GM12878 (cell line): Measurements from ENCODE around the gene PADI3. TPM values are rescaled to one million over a fixed set of nuclear protein-coding genes. Genes with fewer than 3 reads are reported as not detected.

Experiments used
- ATAC-seq: fragments of 200-7000 bp; cut with Tn5 transposase; 3 replicates; pipeline ENCODE4 v1.9.1; 2020; ENCODE audit warnings: mild to moderate bottlenecking, moderate library complexity
- BruUV-seq: library from RNA; stranded (reverse); fragments of 400-500 nt; replicated peaks from 2 replicates; lab custom pipeline; 2021; lab: Mats Ljungman, UMichigan
- CTCF ChIA-PET: fragments of 300-600 bp; sonication (Branson Sonifier 250); formaldehyde crosslinking; extraction: SDS; loops from one replicate; lab custom pipeline; 2021; ENCODE audit warnings: inconsistent platforms; lab: Yijun Ruan, JAX
- POLR2A ChIA-PET: fragments of 350-600 bp; formaldehyde crosslinking; extraction: SDS; loops from one replicate; lab custom pipeline; 2021; ENCODE audit warnings: inconsistent platforms; lab: Charles Lee
- RAD21 ChIA-PET: fragments of 300-600 bp; sonication (Branson Sonifier 250); formaldehyde crosslinking; loops from one replicate; lab custom pipeline; 2023; ENCODE audit warnings: antibody characterized with exemption; ENCODE audit not compliant: unreplicated experiment; lab: Charles Lee
- SMC1A ChIA-PET: fragments of 300-600 bp; sonication (Branson Sonifier 250); formaldehyde crosslinking; loops from one replicate; lab custom pipeline; 2023; ENCODE audit not compliant: unreplicated experiment, uncharacterized antibody; lab: Charles Lee
- DNase-seq: peaks from one replicate; pipeline ENCODE4 v3.0.0-alpha.2; 2011; ENCODE audit warnings: low read depth, low spot score
- FAIRE-seq: peaks from 3 replicates; lab custom pipeline; 2011; peaks lifted over from hg19 to GRCh38; lab: Jason Lieb, UNC
- H2AFZ ChIP-seq: 2 replicates; pipeline ENCODE4 v1.6.0; 2011; ENCODE audit warnings: low read depth, low read length, control low read depth; ENCODE audit not compliant: control insufficient read depth
- H3K27ac ChIP-seq: 2 replicates; pipeline ENCODE4 v1.5.1; 2011; ENCODE audit warnings: control low read depth; ENCODE audit not compliant: control insufficient read depth, insufficient read depth
- H3K27me3 ChIP-seq, 2 experiments: replicated peaks in 1 of 2; 2 replicates each; pipeline versions ENCODE4 v1.6.0 to v1.6.1; 2011; ENCODE audit warnings: low read length in 1 of 2; ENCODE audit not compliant: control insufficient read depth in 2 of 2, insufficient read depth in 2 of 2
- H3K36me3 ChIP-seq, 2 experiments: 2 replicates each; pipeline ENCODE4 v1.5.1; 2011; ENCODE audit warnings: low read length in 1 of 2; ENCODE audit not compliant: control insufficient read depth in 2 of 2, insufficient read depth in 2 of 2
- H3K4me1 ChIP-seq: 2 replicates; pipeline ENCODE4 v1.6.1; 2011; ENCODE audit warnings: mild to moderate bottlenecking, low read length, moderate library complexity, mixed read lengths; ENCODE audit not compliant: control insufficient read depth, insufficient read depth
- H3K4me2 ChIP-seq: 2 replicates; pipeline ENCODE4 v1.6.0; 2011; ENCODE audit warnings: control low read depth; ENCODE audit not compliant: control insufficient read depth, insufficient read depth
- H3K4me3 ChIP-seq: fragments of 200-600 bp; sonication (generic); 2 replicates; pipeline ENCODE4 v1.5.1; 2016
- H3K79me2 ChIP-seq: 2 replicates; pipeline ENCODE4 v1.6.0; 2011; ENCODE audit warnings: low read length; ENCODE audit not compliant: control insufficient read depth, insufficient read depth
- H3K9ac ChIP-seq: 2 replicates; pipeline ENCODE4 v1.8.0; 2011; ENCODE audit warnings: low read length, control low read depth, mixed read lengths; ENCODE audit not compliant: control insufficient read depth, insufficient read depth
- H3K9me3 ChIP-seq: replicated peaks from 3 replicates; pipeline ENCODE4 v1.5.1; 2011; ENCODE audit warnings: mild to moderate bottlenecking, low read length; ENCODE audit not compliant: control insufficient read depth, insufficient read depth
- H4K20me1 ChIP-seq: 2 replicates; pipeline ENCODE4 v1.6.0; 2011; ENCODE audit not compliant: control insufficient read depth, insufficient read depth
- BHLHE40 ChIP-seq, 2 experiments: fragments of 450-650 bp in 1 of 2; IDR thresholded peaks; 2 replicates each; pipeline ENCODE4 v1.6.1; 2011 to 2017; ENCODE audit warnings: low read depth in 2 of 2, borderline replicate concordance in 1 of 2, improper control_type of control experiment in 1 of 2, low read length in 1 of 2, mild to moderate bottlenecking in 1 of 2
- BRCA1 ChIP-seq: IDR thresholded peaks from 2 replicates; pipeline ENCODE4 v1.6.1; 2011; ENCODE audit warnings: low read depth, low read length, improper control_type of control experiment
- HCFC1 ChIP-seq: fragments of 150-350 bp; IDR thresholded peaks from 2 replicates; pipeline ENCODE4 v1.6.1; 2014; ENCODE audit warnings: low read length
- HDAC6 ChIP-seq: fragments of 200-600 bp; sonication (generic); IDR thresholded peaks from one replicate; pipeline ENCODE4 v1.8.0; 2017; ENCODE audit warnings: antibody characterized with exemption; ENCODE audit not compliant: unreplicated experiment
- HSF1 ChIP-seq: fragments of 150-350 bp; IDR thresholded peaks from 2 replicates; pipeline ENCODE4 v1.6.1; 2014; ENCODE audit warnings: mild to moderate bottlenecking, low read depth, low read length
- IRF3 ChIP-seq: fragments of 450-650 bp; IDR thresholded peaks from 2 replicates; pipeline ENCODE4 v1.6.1; 2014; ENCODE audit warnings: mild to moderate bottlenecking
- KDM1A ChIP-seq: fragments of 200-600 bp; sonication (generic); IDR thresholded peaks from 2 replicates; pipeline ENCODE4 v1.6.1; 2016; ENCODE audit warnings: borderline replicate concordance
- MTA3 ChIP-seq: IDR thresholded peaks from 2 replicates; pipeline ENCODE4 v1.6.1; 2012; ENCODE audit warnings: low read length, inconsistent platforms, borderline replicate concordance
- NR2C1 ChIP-seq: fragments of 450-650 bp; IDR thresholded peaks from 2 replicates; pipeline ENCODE4 v1.6.1; 2017; ENCODE audit warnings: antibody characterized with exemption, mild to moderate bottlenecking, moderate library complexity
- RCOR1 ChIP-seq: conservative IDR thresholded peaks from 2 replicates; pipeline ENCODE4 v1.6.1; 2012; ENCODE audit warnings: low read depth, low read length, improper control_type of control experiment
- TARDBP ChIP-seq: IDR thresholded peaks from 2 replicates; pipeline ENCODE4 v1.6.1; 2016; ENCODE audit warnings: borderline replicate concordance
- USF2 ChIP-seq: IDR thresholded peaks from 2 replicates; pipeline ENCODE4 v1.6.1; 2011; ENCODE audit warnings: low read depth, low read length, improper control_type of control experiment, borderline replicate concordance
- YBX1 ChIP-seq: fragments of 450-650 bp; IDR thresholded peaks from 2 replicates; pipeline ENCODE4 v1.6.1; 2016; ENCODE audit warnings: antibody characterized with exemption
- ZNF274 ChIP-seq: IDR thresholded peaks from one replicate; pipeline ENCODE4 v1.8.0; 2011; ENCODE audit not compliant: insufficient read length, insufficient read depth
- ZZZ3 ChIP-seq: IDR thresholded peaks from 2 replicates; pipeline ENCODE4 v1.6.1; 2011; ENCODE audit warnings: low read depth; ENCODE audit not compliant: control insufficient read depth, insufficient read length
- WGBS: methylation state at CpG from one replicate; pipeline ENCODE4 v1.1.6; 2016; ENCODE audit warnings: low lambda C conversion rate; ENCODE audit not compliant: insufficient replicate concordance, insufficient coverage; ENCODE audit errors: missing lambda C conversion rate; 5-methylcytosine and 5-hydroxymethylcytosine counted together
- in situ Hi-C: fragments of 300-500 bp; cut with MboI; formaldehyde crosslinking; loops from 9 replicates; pipeline ENCODE4 v1.14.3; 2018; ENCODE audit warnings: mixed read lengths
- intact Hi-C: fragments of 100-400 bp; cut with micrococcal nuclease; formaldehyde crosslinking; loops from one replicate; pipeline ENCODE4 v1.14.2; 2022; ENCODE audit not compliant: unreplicated experiment
- polyA plus RNA-seq, 11 experiments: library from polyadenylated mRNA; depleted of rRNA in 4 of 11; unstranded in 6 of 11; stranded (reverse) in 5 of 11; fragments of >200 nt; fragmentation: Nextera tagmentation in 4 of 11; fragmentation: Illumina TruSeq in 1 of 11; extraction: Ambion mirVana in 4 of 11; extraction: Trizol in 1 of 11; gene quantifications; 1 replicate in 1 of 11; 2 replicates in 10 of 11; pipeline versions ENCODE4 v1.2.1 to v1.2.3, GENCODE V29; 2011 to 2016; ENCODE audit warnings: inconsistent platforms in 2 of 11, missing spikeins in 2 of 11, low read depth in 1 of 11
- total RNA-seq, 4 experiments: library from RNA; depleted of rRNA in 3 of 4; stranded (reverse); fragments of >200 nt in 3 of 4; fragmentation: Illumina TruSeq in 1 of 4; extraction: Trizol in 1 of 4; gene quantifications; 2 replicates each; pipeline versions ENCODE4 v1.2.1 to v1.2.3, GENCODE V29; 2013 to 2021

PADI3 gene
- total and polyA plus RNA-seq, 10 of the 15 experiments (the other 5 are each of a cell fraction or from before 2014, with no cell fraction given): 0.01 TPM; not detected in 9

- H3K4me1 ChIP-seq: no peaks in the 10 kb centered on the region
- BruUV-seq: no TSS peak
- TF ChIP-seq TARDBP (no peak), ZZZ3 (no peak), RCOR1 (no peak), HSF1 (no peak), MTA3 (no peak), USF2 (no peak), IRF3 (no peak), NR2C1 (no peak), YBX1 (no peak), ZNF274 (no peak), BHLHE40 (IDR thresholded peaks at IDR 0.05; ENCODE audit: borderline replicate concordance in 1 of 2, low read depth in 2 of 2, low read length in 1 of 2) (no peak), HDAC6 (no peak), KDM1A (no peak), HCFC1 (no peak), BRCA1 (no peak)
- TF ChIP-seq, all 136 proteins: peak for 0
- no peaks in the 10 kb centered on the region; the same call in 2 of the 3 replicates for H3K9me3 ChIP-seq
- no peak overlapping the region for H3K9ac ChIP-seq
- no peaks in the 10 kb centered on the region for H4K20me1 ChIP-seq
- 39% methylated on average over 10 of the region's 10 CpGs for WGBS
- CTCF ChIA-PET: interaction anchor here (12.7 kb wide), 1 partner anchor 105 kb away, joined by 315 read pairs; the partner anchor contains the start of gene PADI2
- intact Hi-C loops (loop anchor here (10.0 kb wide), 1 partner anchor 105 kb away; no protein-coding TSS in a partner anchor), in situ Hi-C loops (loop anchor here (10.0 kb wide), 1 partner anchor 285 kb away; no protein-coding TSS in a partner anchor)
- no peak overlapping the region for H3K4me2 ChIP-seq
- ATAC-seq (no peak), DNase-seq (no peak), FAIRE-seq (no peak)
- H2AFZ ChIP-seq: no peak overlapping the region
- no peaks in the 10 kb centered on the region for H3K36me3 ChIP-seq
- H3K79me2 ChIP-seq: no peaks in the 10 kb centered on the region
- POLR2A ChIA-PET: no interaction called here
- no peaks in the 10 kb centered on the region for H3K27me3 ChIP-seq
- SMC1A ChIA-PET: no interaction called here
- H3K27ac ChIP-seq: no peak overlapping the region
- H3K4me3 ChIP-seq: no peak overlapping the region
- RAD21 ChIA-PET: no interaction called here
Observed at GRCh38 chr1:17230106-17230505, 18.8 kb upstream of the PADI3 start.
